CD14-positive monocyte (primary cell): ENCODE measurements around the gene WASHC4. TPM values are rescaled to one million over a fixed set of nuclear protein-coding genes. Genes with fewer than 3 reads are reported as not detected.

ENCODE experiments used
- DNase-seq, 3 donors: peaks; one replicate each; pipeline ENCODE4 v3.0.0-alpha.2; 2011 to 2022
- H2AFZ ChIP-seq: 2 replicates; pipeline ENCODE4 v1.6.0; 2012; ENCODE audit warnings: mild to moderate bottlenecking, low read depth, low read length, inconsistent platforms; ENCODE audit not compliant: insufficient read depth, poor library complexity, severe bottlenecking
- H3K27ac ChIP-seq, 2 donors: 1 replicate in 1 of 2; 2 replicates in 1 of 2; pipeline ENCODE4 v1.5.1; 2012 to 2013; ENCODE audit warnings: low read length in 2 of 2, control low read depth in 1 of 2, inconsistent platforms in 1 of 2, low read depth in 1 of 2, mild to moderate bottlenecking in 1 of 2
- H3K27me3 ChIP-seq, 2 donors: one replicate each; pipeline versions ENCODE4 v1.6.0 to v1.6.1; 2011 to 2013; ENCODE audit warnings: low read length in 2 of 2; ENCODE audit not compliant: control insufficient read depth in 2 of 2, insufficient read depth in 2 of 2
- H3K36me3 ChIP-seq, 2 donors: replicated peaks in 1 of 2; 1 replicate in 1 of 2; 2 replicates in 1 of 2; pipeline versions ENCODE4 v1.5.1 to v1.6.1; 2012 to 2013; ENCODE audit warnings: low read length in 2 of 2, control low read depth in 1 of 2, inconsistent platforms in 1 of 2, mild to moderate bottlenecking in 1 of 2; ENCODE audit not compliant: insufficient read depth in 2 of 2, control insufficient read depth in 1 of 2
- H3K4me1 ChIP-seq, 2 donors: 1 replicate in 1 of 2; 2 replicates in 1 of 2; pipeline versions ENCODE4 v1.5.1 to v1.6.1; 2012 to 2013; ENCODE audit warnings: low read length in 2 of 2, control low read depth in 1 of 2, inconsistent platforms in 1 of 2, mild to moderate bottlenecking in 1 of 2, moderate library complexity in 1 of 2; ENCODE audit not compliant: insufficient read depth in 2 of 2, control insufficient read depth in 1 of 2
- H3K4me2 ChIP-seq: replicated peaks from 2 replicates; pipeline ENCODE3; 2012; ENCODE audit warnings: low read length, moderate library complexity, mild to moderate bottlenecking; ENCODE audit not compliant: poor library complexity, severe bottlenecking; ENCODE audit errors: extremely low read depth
- H3K4me3 ChIP-seq, 3 experiments: fragments of 200-600 bp in 1 of 3; sonication (generic) in 1 of 3; replicated peaks in 1 of 3; 1 replicate in 2 of 3; 2 replicates in 1 of 3; pipeline ENCODE4 v1.5.1; 2011 to 2013; ENCODE audit warnings: low read length in 3 of 3, mild to moderate bottlenecking in 3 of 3, control low read depth in 2 of 3, low read depth in 2 of 3, inconsistent platforms in 1 of 3, moderate library complexity in 1 of 3
- H3K79me2 ChIP-seq: 2 replicates; pipeline ENCODE4 v1.6.0; 2012; ENCODE audit warnings: mild to moderate bottlenecking, control low read depth, inconsistent platforms, low read length, moderate library complexity; ENCODE audit not compliant: insufficient read depth
- H3K9ac ChIP-seq: 2 replicates; pipeline ENCODE4 v1.6.0; 2017; ENCODE audit warnings: low read length, mild to moderate bottlenecking; ENCODE audit not compliant: insufficient read depth, poor library complexity, severe bottlenecking
- H3K9me3 ChIP-seq, 2 donors: replicated peaks in 1 of 2; 1 replicate in 1 of 2; 2 replicates in 1 of 2; pipeline versions ENCODE4 v1.5.1 to v1.6.1; 2012 to 2013; ENCODE audit warnings: low read length in 2 of 2, control low read depth in 1 of 2; ENCODE audit not compliant: control insufficient read depth in 1 of 2, insufficient read depth in 1 of 2
- H4K20me1 ChIP-seq: 2 replicates; pipeline ENCODE4 v1.6.0; 2012; ENCODE audit warnings: mild to moderate bottlenecking, low read length, control low read depth, moderate library complexity; ENCODE audit not compliant: insufficient read depth
- H3K27ac Mint-ChIP-seq, 7 donors: one replicate each; pipeline ENCODE4 v1.8.0; 2020; ENCODE audit warnings: mild to moderate bottlenecking in 7 of 7, mixed read lengths in 7 of 7, moderate library complexity in 6 of 7, inconsistent platforms in 2 of 7
- H3K27me3 Mint-ChIP-seq, 3 donors: one replicate each; pipeline ENCODE4 v1.8.0; 2021 to 2022; ENCODE audit warnings: low read depth in 3 of 3, mild to moderate bottlenecking in 3 of 3, mixed read lengths in 3 of 3, moderate library complexity in 3 of 3, inconsistent platforms in 1 of 3
- H3K36me3 Mint-ChIP-seq, 2 donors: one replicate each; pipeline ENCODE4 v1.8.0; 2020; ENCODE audit warnings: mixed read lengths in 2 of 2, inconsistent platforms in 1 of 2, mild to moderate bottlenecking in 1 of 2
- H3K4me1 Mint-ChIP-seq: one replicate; pipeline ENCODE4 v1.8.0; 2020; ENCODE audit warnings: mild to moderate bottlenecking, mixed read lengths
- H3K4me3 Mint-ChIP-seq, 2 donors: one replicate each; pipeline ENCODE4 v1.8.0; 2020; ENCODE audit warnings: mild to moderate bottlenecking in 2 of 2, mixed read lengths in 2 of 2, moderate library complexity in 1 of 2
- H3K9me3 Mint-ChIP-seq, 7 donors: one replicate each; pipeline ENCODE4 v1.8.0; 2020 to 2022; ENCODE audit warnings: mixed read lengths in 7 of 7, mild to moderate bottlenecking in 6 of 7, moderate library complexity in 6 of 7, inconsistent platforms in 2 of 7
- WGBS: methylation state at CpG from one replicate; pipeline ENCODE4 v1.1.5; 2013; ENCODE audit warnings: missing lambda C conversion rate; ENCODE audit not compliant: insufficient coverage; 5-methylcytosine and 5-hydroxymethylcytosine counted together
- intact Hi-C, 2 donors: fragments of 100-400 bp; cut with micrococcal nuclease; formaldehyde crosslinking; loops; one replicate each; pipeline versions ENCODE4 v1.15.0 to v1.15.1; 2023
- polyA plus RNA-seq, 3 donors: library from polyadenylated mRNA; depleted of rRNA in 1 of 3; unstranded in 2 of 3; stranded (reverse) in 1 of 3; fragments of 300-500 nt in 2 of 3; fragments of >200 nt in 1 of 3; fragmentation: Illumina TruSeq in 2 of 3; gene quantifications; 1 replicate in 2 of 3; 2 replicates in 1 of 3; pipeline ENCODE4 v1.2.3, GENCODE V29; 2012 to 2021
- TF ChIP-seq, protein P1 (sequence below): fragments of 200-600 bp; IDR thresholded peaks from one replicate; pipeline ENCODE4 v1.8.0; 2022; ENCODE audit warnings: antibody characterized with exemption, mild to moderate bottlenecking

WASHC4 gene
- polyA plus RNA-seq, 3 donors = 62.6 to 95.3 (median 69.0) TPM

DNA sequence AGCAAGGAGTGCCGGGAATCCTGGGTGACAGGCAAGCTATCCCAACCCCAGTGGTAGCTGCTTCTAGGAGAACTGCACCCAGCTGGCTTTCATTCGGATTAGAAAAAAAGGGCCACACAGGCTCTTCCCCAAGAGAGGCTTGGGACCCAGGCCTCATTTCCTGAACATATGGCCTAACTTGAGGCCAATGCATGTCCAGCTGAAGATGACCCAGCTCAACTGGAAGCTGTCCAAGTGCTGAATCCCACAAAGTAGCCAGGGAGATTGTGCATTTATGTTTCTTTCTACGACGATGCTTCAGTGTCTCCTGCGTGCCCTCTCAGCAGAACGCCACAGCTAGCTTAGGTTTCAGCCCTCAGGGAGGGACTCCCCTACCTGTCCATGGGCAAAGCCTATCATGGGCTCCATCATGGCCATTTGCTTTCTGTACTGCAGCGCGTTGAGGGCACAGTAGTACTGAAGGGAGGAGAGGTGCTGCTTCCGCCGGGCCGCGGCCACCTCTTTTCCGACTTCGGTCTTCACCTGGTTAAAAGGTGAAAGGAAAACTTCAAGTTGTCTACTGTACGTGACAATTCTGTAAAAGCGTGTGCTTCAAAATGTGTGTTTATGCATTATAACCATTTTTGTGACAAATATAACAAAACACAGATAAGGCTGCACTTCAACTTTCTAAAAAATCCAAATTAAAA is 99.3 kb downstream of the WASHC4 start:
- Histone ChIP-seq H3K4me2 (no peak overlapping the region), H3K4me3 (no peak overlapping the region), H3K9me3 (no peaks in the 10 kb centered on the region), H3K36me3 (peaks cover 52 to 93% of the 10 kb centered on the region in 2 donors), H3K79me2 (no peaks in the 10 kb centered on the region), H3K9ac (no peak overlapping the region), H2AFZ (no peak overlapping the region), H3K27me3 (no peaks in the 10 kb centered on the region), H4K20me1 (no peaks in the 10 kb centered on the region), H3K4me1 (no peaks in the 10 kb centered on the region), H3K27ac (no peak overlapping the region)
- TF ChIP-seq, protein P1, sequence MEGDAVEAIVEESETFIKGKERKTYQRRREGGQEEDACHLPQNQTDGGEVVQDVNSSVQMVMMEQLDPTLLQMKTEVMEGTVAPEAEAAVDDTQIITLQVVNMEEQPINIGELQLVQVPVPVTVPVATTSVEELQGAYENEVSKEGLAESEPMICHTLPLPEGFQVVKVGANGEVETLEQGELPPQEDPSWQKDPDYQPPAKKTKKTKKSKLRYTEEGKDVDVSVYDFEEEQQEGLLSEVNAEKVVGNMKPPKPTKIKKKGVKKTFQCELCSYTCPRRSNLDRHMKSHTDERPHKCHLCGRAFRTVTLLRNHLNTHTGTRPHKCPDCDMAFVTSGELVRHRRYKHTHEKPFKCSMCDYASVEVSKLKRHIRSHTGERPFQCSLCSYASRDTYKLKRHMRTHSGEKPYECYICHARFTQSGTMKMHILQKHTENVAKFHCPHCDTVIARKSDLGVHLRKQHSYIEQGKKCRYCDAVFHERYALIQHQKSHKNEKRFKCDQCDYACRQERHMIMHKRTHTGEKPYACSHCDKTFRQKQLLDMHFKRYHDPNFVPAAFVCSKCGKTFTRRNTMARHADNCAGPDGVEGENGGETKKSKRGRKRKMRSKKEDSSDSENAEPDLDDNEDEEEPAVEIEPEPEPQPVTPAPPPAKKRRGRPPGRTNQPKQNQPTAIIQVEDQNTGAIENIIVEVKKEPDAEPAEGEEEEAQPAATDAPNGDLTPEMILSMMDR = no peak
- Mint-ChIP-seq H3K4me1 (no peaks in the 10 kb centered on the region), H3K27me3 (peaks cover 0 to 5% (median 2%) of the 10 kb centered on the region in 3 donors), H3K27ac (no peak overlapping the region), H3K9me3 (no peaks in the 10 kb centered on the region), H3K36me3 (peaks cover 69 to 81% of the 10 kb centered on the region in 2 donors), H3K4me3 (no peak overlapping the region)
- DNase-seq = no peak
- intact Hi-C loops = no loop called here
- WGBS = 98% methylated on average over 6 of the region's 16 CpGs

DNA sequence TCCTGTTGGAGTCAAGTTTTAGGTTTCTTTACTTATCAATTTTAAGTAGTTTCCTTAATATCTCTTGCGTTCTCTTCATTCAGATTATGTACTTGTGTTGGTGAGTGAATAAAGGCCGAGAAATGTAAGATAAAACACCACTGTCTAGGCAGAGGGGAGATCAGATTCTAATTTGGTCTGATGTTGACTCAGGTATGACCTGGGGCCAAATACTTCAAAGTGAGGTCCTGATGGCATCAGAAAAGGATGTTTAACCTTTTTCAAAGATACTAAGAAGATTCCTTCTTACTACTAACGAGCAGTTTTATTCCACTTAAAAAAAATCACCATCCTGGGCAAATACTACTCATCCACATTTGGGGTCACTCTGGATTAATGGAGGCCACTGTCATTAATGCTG is 101.6 kb downstream of the WASHC4 start:
- Mint-ChIP-seq H3K27ac (no peak overlapping the region), H3K4me1 (no peaks in the 10 kb centered on the region), H3K4me3 (no peak overlapping the region), H3K36me3 (peaks cover 62 to 65% of the 10 kb centered on the region in 2 donors), H3K9me3 (no peaks in the 10 kb centered on the region), H3K27me3 (peaks cover 0 to 2% (median 0%) of the 10 kb centered on the region in 3 donors)
- Histone ChIP-seq H3K4me2 (no peak overlapping the region), H3K9me3 (no peaks in the 10 kb centered on the region), H2AFZ (no peak overlapping the region), H3K27ac (no peak overlapping the region), H3K36me3 (peaks cover 45 to 84% of the 10 kb centered on the region in 2 donors), H3K4me1 (no peaks in the 10 kb centered on the region), H3K79me2 (no peaks in the 10 kb centered on the region), H3K27me3 (no peaks in the 10 kb centered on the region), H4K20me1 (no peaks in the 10 kb centered on the region), H3K4me3 (no peak overlapping the region), H3K9ac (no peak overlapping the region)
- TF ChIP-seq, protein P1 = no peak
- WGBS = 100% methylated on average over 2 of the region's 3 CpGs
- intact Hi-C loops = no loop called here
- no peak for DNase-seq
